Mesendoderm (in vitro differentiated cells): ENCODE data around the gene ANKRD31.

Experiments used
- DNase-seq: peaks from one replicate; pipeline ENCODE4 v3.0.0; 2013
- H2AK5ac ChIP-seq: 2 replicates; pipeline ENCODE4 v1.6.1; 2013; ENCODE audit warnings: low read length, inconsistent platforms
- H2BK120ac ChIP-seq: 2 replicates; pipeline ENCODE4 v1.6.1; 2013; ENCODE audit warnings: low read depth, mild to moderate bottlenecking, low read length, moderate library complexity, mixed read lengths
- H2BK15ac ChIP-seq: replicated peaks from 2 replicates; pipeline ENCODE4 v1.6.1; 2013; ENCODE audit warnings: low read depth, mild to moderate bottlenecking, moderate library complexity
- H2BK5ac ChIP-seq: 2 replicates; pipeline ENCODE4 v1.6.1; 2013; ENCODE audit warnings: low read length, inconsistent platforms
- H3K18ac ChIP-seq: 2 replicates; pipeline ENCODE4 v1.6.1; 2013; ENCODE audit warnings: mild to moderate bottlenecking, low read length, mixed read lengths
- H3K23ac ChIP-seq: one replicate; pipeline ENCODE4 v1.6.1; 2013; ENCODE audit warnings: low read length
- H3K27ac ChIP-seq: 2 replicates; pipeline ENCODE4 v1.5.1; 2013; ENCODE audit warnings: low read depth, mild to moderate bottlenecking, inconsistent platforms, low read length, moderate library complexity
- H3K27me3 ChIP-seq: 2 replicates; pipeline ENCODE4 v1.6.1; 2013; ENCODE audit warnings: low read length, control low read depth, mild to moderate bottlenecking, inconsistent platforms; ENCODE audit not compliant: insufficient read depth, poor library complexity
- H3K36me3 ChIP-seq: 2 replicates; pipeline ENCODE4 v1.6.1; 2013; ENCODE audit warnings: low read length, inconsistent platforms; ENCODE audit not compliant: control insufficient read depth, insufficient read depth
- H3K4ac ChIP-seq: one replicate; pipeline ENCODE4 v1.6.1; 2013; ENCODE audit warnings: low read depth, mild to moderate bottlenecking, low read length, moderate library complexity
- H3K4me1 ChIP-seq: 2 replicates; pipeline ENCODE4 v1.6.1; 2013; ENCODE audit warnings: low read depth, low read length, inconsistent platforms; ENCODE audit not compliant: control insufficient read depth
- H3K4me2 ChIP-seq: 2 replicates; pipeline ENCODE4 v1.6.1; 2013; ENCODE audit warnings: low read length
- H3K4me3 ChIP-seq: 2 replicates; pipeline ENCODE4 v1.5.1; 2013; ENCODE audit warnings: mild to moderate bottlenecking, low read length
- H3K56ac ChIP-seq: one replicate; pipeline ENCODE4 v1.6.1; 2013; ENCODE audit warnings: low read length
- H3K79me1 ChIP-seq: 2 replicates; pipeline ENCODE4 v1.6.1; 2013; ENCODE audit warnings: low read length, inconsistent platforms
- H3K79me2 ChIP-seq: 2 replicates; pipeline ENCODE4 v1.6.1; 2013; ENCODE audit warnings: mild to moderate bottlenecking, low read length; ENCODE audit not compliant: control insufficient read depth, insufficient read depth
- H3K9ac ChIP-seq: 2 replicates; pipeline ENCODE4 v1.6.1; 2013; ENCODE audit warnings: low read length, inconsistent platforms
- H4K5ac ChIP-seq: one replicate; pipeline ENCODE4 v1.6.1; 2013; ENCODE audit warnings: low read length
- H4K8ac ChIP-seq: one replicate; pipeline ENCODE4 v1.6.1; 2013; ENCODE audit warnings: low read depth, mild to moderate bottlenecking, control low read depth, low read length, moderate library complexity
- WGBS: extraction: QIAGEN DNeasy Blood & Tissue Kit; methylation state at CpG from one replicate; pipeline ENCODE4 v1.1.7; 2013; ENCODE audit warnings: low lambda C conversion rate, missing lambda C conversion rate; ENCODE audit not compliant: insufficient coverage; ENCODE audit errors: extremely low coverage; 5-methylcytosine and 5-hydroxymethylcytosine counted together

Gene ANKRD31

GRCh38 chr5:75243100-75243499, 6.4 kb upstream of the ANKRD31 start:
- H3K27me3 ChIP-seq: no peaks in the 10 kb centered on the region
- H3K79me1 ChIP-seq: no peaks in the 10 kb centered on the region
- WGBS: no CpG with 5 or more reads among the region's 1 CpG
- no peak overlapping the region for H3K4me3 ChIP-seq
- H3K23ac ChIP-seq: no peak overlapping the region
- H2BK15ac ChIP-seq: no peak overlapping the region
- H3K4ac ChIP-seq: no peak overlapping the region
- no peak overlapping the region for H3K9ac ChIP-seq
- H3K18ac ChIP-seq: no peak overlapping the region
- H2BK5ac ChIP-seq: no peak overlapping the region
- no peak overlapping the region for H3K27ac ChIP-seq
- no peaks in the 10 kb centered on the region for H3K79me2 ChIP-seq
- H2AK5ac ChIP-seq: no peak overlapping the region
- no peak for DNase-seq
- no peaks in the 10 kb centered on the region for H3K36me3 ChIP-seq
- no peak overlapping the region for H4K8ac ChIP-seq
- no peaks in the 10 kb centered on the region for H3K4me1 ChIP-seq
- no peak overlapping the region for H3K56ac ChIP-seq
- no peak overlapping the region for H4K5ac ChIP-seq
- H2BK120ac ChIP-seq: no peak overlapping the region
- H3K4me2 ChIP-seq: no peak overlapping the region

- H3K56ac ChIP-seq: no peak overlapping the region
- no peak overlapping the region for H3K23ac ChIP-seq
- no peaks in the 10 kb centered on the region for H3K79me2 ChIP-seq
- H2AK5ac ChIP-seq: no peak overlapping the region
- no peak overlapping the region for H3K9ac ChIP-seq
- H4K5ac ChIP-seq: no peak overlapping the region
- H3K79me1 ChIP-seq: no peaks in the 10 kb centered on the region
- no peak overlapping the region for H3K4me2 ChIP-seq
- no peak overlapping the region for H2BK5ac ChIP-seq
- no peaks in the 10 kb centered on the region for H3K4me1 ChIP-seq
- no peak overlapping the region for H3K4me3 ChIP-seq
- no peak overlapping the region for H4K8ac ChIP-seq
- H2BK120ac ChIP-seq: no peak overlapping the region
- H3K36me3 ChIP-seq: no peaks in the 10 kb centered on the region
- no peak for DNase-seq
- no peak overlapping the region for H3K4ac ChIP-seq
- no peak overlapping the region for H3K27ac ChIP-seq
- no peak overlapping the region for H2BK15ac ChIP-seq
- H3K27me3 ChIP-seq: no peaks in the 10 kb centered on the region
- WGBS: no CpG with 5 or more reads among the region's 2 CpGs
- no peak overlapping the region for H3K18ac ChIP-seq
These were observed 5.4 kb upstream of the ANKRD31 start for GRCh38 chr5:75242067-75242466.

- Histone ChIP-seq H4K5ac (no peak overlapping the region), H3K4ac (no peak overlapping the region), H2BK15ac (no peak overlapping the region), H3K27me3 (no peaks in the 10 kb centered on the region), H3K27ac (no peak overlapping the region), H3K9ac (no peak overlapping the region), H3K18ac (no peak overlapping the region), H2BK5ac (no peak overlapping the region), H3K79me1 (no peaks in the 10 kb centered on the region), H2BK120ac (no peak overlapping the region), H3K23ac (no peak overlapping the region), H2AK5ac (no peak overlapping the region), H3K79me2 (no peaks in the 10 kb centered on the region), H4K8ac (no peak overlapping the region), H3K4me2 (no peak overlapping the region), H3K56ac (no peak overlapping the region), H3K36me3 (no peaks in the 10 kb centered on the region), H3K4me3 (no peak overlapping the region), H3K4me1 (no peaks in the 10 kb centered on the region)
- peak; percentile 91 for DNase-seq
- WGBS: no CpG with 5 or more reads among the region's 2 CpGs
These were observed 3.0 kb upstream of the ANKRD31 start for GRCh38 chr5:75239681-75240080.

GRCh38 chr5:75235711-75236110, 967 bp downstream of the ANKRD31 start:
- H3K4me1 ChIP-seq: no peaks in the 10 kb centered on the region
- no peak overlapping the region for H4K5ac ChIP-seq
- no peak overlapping the region for H2BK15ac ChIP-seq
- H3K36me3 ChIP-seq: no peaks in the 10 kb centered on the region
- no peaks in the 10 kb centered on the region for H3K79me2 ChIP-seq
- H3K56ac ChIP-seq: peak overlapping the region; percentile 56
- H3K23ac ChIP-seq: no peak overlapping the region
- WGBS: no CpG with 5 or more reads among the region's 4 CpGs
- H3K27ac ChIP-seq: no peak overlapping the region
- no peak overlapping the region for H3K4me2 ChIP-seq
- H2AK5ac ChIP-seq: no peak overlapping the region
- DNase-seq: no peak
- no peak overlapping the region for H4K8ac ChIP-seq
- no peaks in the 10 kb centered on the region for H3K79me1 ChIP-seq
- H2BK5ac ChIP-seq: no peak overlapping the region
- peak overlapping the region; percentile 10 for H3K9ac ChIP-seq
- H3K18ac ChIP-seq: no peak overlapping the region
- H2BK120ac ChIP-seq: no peak overlapping the region
- H3K4ac ChIP-seq: no peak overlapping the region
- H3K4me3 ChIP-seq: no peak overlapping the region
- H3K27me3 ChIP-seq: no peaks in the 10 kb centered on the region

GRCh38 chr5:75234251-75234650, 2.4 kb downstream of the ANKRD31 start:
- H3K4me3 ChIP-seq: no peak overlapping the region
- H3K4me2 ChIP-seq: no peak overlapping the region
- H3K18ac ChIP-seq: no peak overlapping the region
- no peak for DNase-seq
- no peak overlapping the region for H4K8ac ChIP-seq
- H3K36me3 ChIP-seq: no peaks in the 10 kb centered on the region
- no peaks in the 10 kb centered on the region for H3K4me1 ChIP-seq
- no peak overlapping the region for H3K4ac ChIP-seq
- no peak overlapping the region for H3K9ac ChIP-seq
- H3K56ac ChIP-seq: no peak overlapping the region
- H3K79me2 ChIP-seq: no peaks in the 10 kb centered on the region
- H3K79me1 ChIP-seq: no peaks in the 10 kb centered on the region
- no peak overlapping the region for H2AK5ac ChIP-seq
- H3K23ac ChIP-seq: no peak overlapping the region
- H2BK15ac ChIP-seq: no peak overlapping the region
- H2BK5ac ChIP-seq: no peak overlapping the region
- no peaks in the 10 kb centered on the region for H3K27me3 ChIP-seq
- no peak overlapping the region for H4K5ac ChIP-seq
- H3K27ac ChIP-seq: no peak overlapping the region
- H2BK120ac ChIP-seq: no peak overlapping the region

- no peak overlapping the region for H3K56ac ChIP-seq
- H4K5ac ChIP-seq: no peak overlapping the region
- H3K27me3 ChIP-seq: no peaks in the 10 kb centered on the region
- no peak overlapping the region for H2BK120ac ChIP-seq
- no peaks in the 10 kb centered on the region for H3K79me2 ChIP-seq
- H2BK5ac ChIP-seq: no peak overlapping the region
- no peak overlapping the region for H3K18ac ChIP-seq
- H3K4me2 ChIP-seq: no peak overlapping the region
- no peak overlapping the region for H3K23ac ChIP-seq
- H3K4ac ChIP-seq: no peak overlapping the region
- H3K4me3 ChIP-seq: no peak overlapping the region
- no CpG with 5 or more reads among the region's 2 CpGs for WGBS
- no peak overlapping the region for H2AK5ac ChIP-seq
- H3K36me3 ChIP-seq: no peaks in the 10 kb centered on the region
- H3K27ac ChIP-seq: no peak overlapping the region
- H3K79me1 ChIP-seq: no peaks in the 10 kb centered on the region
- no peak overlapping the region for H2BK15ac ChIP-seq
- no peaks in the 10 kb centered on the region for H3K4me1 ChIP-seq
- no peak overlapping the region for H4K8ac ChIP-seq
- no peak for DNase-seq
- H3K9ac ChIP-seq: no peak overlapping the region
These were observed 9.8 kb downstream of the ANKRD31 start for GRCh38 chr5:75226916-75227315.
